CD14-positive monocyte (primary cell): ENCODE data around the gene ATP23. TPM values are rescaled to one million over a fixed set of nuclear protein-coding genes. Genes with fewer than 3 reads are reported as not detected.
A peak's percentile ranks its signal among the peaks of the same experiment; 100 is the strongest.

Experiments used
- DNase-seq, 3 donors: peaks; one replicate each; pipeline ENCODE4 v3.0.0-alpha.2; 2011 to 2022
- H2AFZ ChIP-seq: 2 replicates; pipeline ENCODE4 v1.6.0; 2012; ENCODE audit warnings: mild to moderate bottlenecking, low read depth, low read length, inconsistent platforms; ENCODE audit not compliant: insufficient read depth, poor library complexity, severe bottlenecking
- H3K27ac ChIP-seq, 2 donors: 1 replicate in 1 of 2; 2 replicates in 1 of 2; pipeline ENCODE4 v1.5.1; 2012 to 2013; ENCODE audit warnings: low read length in 2 of 2, control low read depth in 1 of 2, inconsistent platforms in 1 of 2, low read depth in 1 of 2, mild to moderate bottlenecking in 1 of 2
- H3K27me3 ChIP-seq, 2 donors: one replicate each; pipeline versions ENCODE4 v1.6.0 to v1.6.1; 2011 to 2013; ENCODE audit warnings: low read length in 2 of 2; ENCODE audit not compliant: control insufficient read depth in 2 of 2, insufficient read depth in 2 of 2
- H3K36me3 ChIP-seq, 2 donors: replicated peaks in 1 of 2; 1 replicate in 1 of 2; 2 replicates in 1 of 2; pipeline versions ENCODE4 v1.5.1 to v1.6.1; 2012 to 2013; ENCODE audit warnings: low read length in 2 of 2, control low read depth in 1 of 2, inconsistent platforms in 1 of 2, mild to moderate bottlenecking in 1 of 2; ENCODE audit not compliant: insufficient read depth in 2 of 2, control insufficient read depth in 1 of 2
- H3K4me1 ChIP-seq, 2 donors: 1 replicate in 1 of 2; 2 replicates in 1 of 2; pipeline versions ENCODE4 v1.5.1 to v1.6.1; 2012 to 2013; ENCODE audit warnings: low read length in 2 of 2, control low read depth in 1 of 2, inconsistent platforms in 1 of 2, mild to moderate bottlenecking in 1 of 2, moderate library complexity in 1 of 2; ENCODE audit not compliant: insufficient read depth in 2 of 2, control insufficient read depth in 1 of 2
- H3K4me2 ChIP-seq: replicated peaks from 2 replicates; pipeline ENCODE3; 2012; ENCODE audit warnings: low read length, moderate library complexity, mild to moderate bottlenecking; ENCODE audit not compliant: poor library complexity, severe bottlenecking; ENCODE audit errors: extremely low read depth
- H3K4me3 ChIP-seq, 3 experiments: fragments of 200-600 bp in 1 of 3; sonication (generic) in 1 of 3; replicated peaks in 1 of 3; 1 replicate in 2 of 3; 2 replicates in 1 of 3; pipeline ENCODE4 v1.5.1; 2011 to 2013; ENCODE audit warnings: low read length in 3 of 3, mild to moderate bottlenecking in 3 of 3, control low read depth in 2 of 3, low read depth in 2 of 3, inconsistent platforms in 1 of 3, moderate library complexity in 1 of 3
- H3K79me2 ChIP-seq: 2 replicates; pipeline ENCODE4 v1.6.0; 2012; ENCODE audit warnings: mild to moderate bottlenecking, control low read depth, inconsistent platforms, low read length, moderate library complexity; ENCODE audit not compliant: insufficient read depth
- H3K9ac ChIP-seq: 2 replicates; pipeline ENCODE4 v1.6.0; 2017; ENCODE audit warnings: low read length, mild to moderate bottlenecking; ENCODE audit not compliant: insufficient read depth, poor library complexity, severe bottlenecking
- H3K9me3 ChIP-seq, 2 donors: replicated peaks in 1 of 2; 1 replicate in 1 of 2; 2 replicates in 1 of 2; pipeline versions ENCODE4 v1.5.1 to v1.6.1; 2012 to 2013; ENCODE audit warnings: low read length in 2 of 2, control low read depth in 1 of 2; ENCODE audit not compliant: control insufficient read depth in 1 of 2, insufficient read depth in 1 of 2
- H4K20me1 ChIP-seq: 2 replicates; pipeline ENCODE4 v1.6.0; 2012; ENCODE audit warnings: mild to moderate bottlenecking, low read length, control low read depth, moderate library complexity; ENCODE audit not compliant: insufficient read depth
- H3K27ac Mint-ChIP-seq, 7 donors: one replicate each; pipeline ENCODE4 v1.8.0; 2020; ENCODE audit warnings: mild to moderate bottlenecking in 7 of 7, mixed read lengths in 7 of 7, moderate library complexity in 6 of 7, inconsistent platforms in 2 of 7
- H3K27me3 Mint-ChIP-seq, 3 donors: one replicate each; pipeline ENCODE4 v1.8.0; 2021 to 2022; ENCODE audit warnings: low read depth in 3 of 3, mild to moderate bottlenecking in 3 of 3, mixed read lengths in 3 of 3, moderate library complexity in 3 of 3, inconsistent platforms in 1 of 3
- H3K36me3 Mint-ChIP-seq, 2 donors: one replicate each; pipeline ENCODE4 v1.8.0; 2020; ENCODE audit warnings: mixed read lengths in 2 of 2, inconsistent platforms in 1 of 2, mild to moderate bottlenecking in 1 of 2
- H3K4me1 Mint-ChIP-seq: one replicate; pipeline ENCODE4 v1.8.0; 2020; ENCODE audit warnings: mild to moderate bottlenecking, mixed read lengths
- H3K4me3 Mint-ChIP-seq, 2 donors: one replicate each; pipeline ENCODE4 v1.8.0; 2020; ENCODE audit warnings: mild to moderate bottlenecking in 2 of 2, mixed read lengths in 2 of 2, moderate library complexity in 1 of 2
- H3K9me3 Mint-ChIP-seq, 7 donors: one replicate each; pipeline ENCODE4 v1.8.0; 2020 to 2022; ENCODE audit warnings: mixed read lengths in 7 of 7, mild to moderate bottlenecking in 6 of 7, moderate library complexity in 6 of 7, inconsistent platforms in 2 of 7
- CTCF ChIP-seq: fragments of 200-600 bp; IDR thresholded peaks from one replicate; pipeline ENCODE4 v1.8.0; 2022; ENCODE audit warnings: antibody characterized with exemption, mild to moderate bottlenecking
- WGBS: methylation state at CpG from one replicate; pipeline ENCODE4 v1.1.5; 2013; ENCODE audit warnings: missing lambda C conversion rate; ENCODE audit not compliant: insufficient coverage; 5-methylcytosine and 5-hydroxymethylcytosine counted together
- intact Hi-C, 2 donors: fragments of 100-400 bp; cut with micrococcal nuclease; formaldehyde crosslinking; loops; one replicate each; pipeline versions ENCODE4 v1.15.0 to v1.15.1; 2023
- polyA minus RNA-seq: library from RNA; depleted of rRNA, polyadenylated mRNA; stranded (reverse); fragments of >200 nt; gene quantifications from 2 replicates; pipeline ENCODE4 v1.2.3, GENCODE V29; 2012
- polyA plus RNA-seq, 3 donors: library from polyadenylated mRNA; depleted of rRNA in 1 of 3; unstranded in 2 of 3; stranded (reverse) in 1 of 3; fragments of 300-500 nt in 2 of 3; fragments of >200 nt in 1 of 3; fragmentation: Illumina TruSeq in 2 of 3; gene quantifications; 1 replicate in 2 of 3; 2 replicates in 1 of 3; pipeline ENCODE4 v1.2.3, GENCODE V29; 2012 to 2021
- total RNA-seq, 12 experiments: library from RNA in 1 of 12; stranded (reverse) in 1 of 12; fragments of 120-200 nt in 1 of 12; gene quantifications; one replicate each; pipeline ENCODE4 v1.2.4 and lab custom pipeline; 2013 to 2026; ENCODE audit warnings: mixed read lengths in 6 of 12, inconsistent platforms in 1 of 12

ATP23 gene
- total RNA-seq (2013) = 13.8 TPM
- polyA plus RNA-seq (10 to 100 TPM; 12.4 to 27.5 (median 24.8) TPM), polyA minus RNA-seq (9.8 and 11.7 TPM in 2 replicates), total RNA-seq (lab: John Stamatoyannopoulos, UW) (3.1 to 8.3 (median 6.1) reads per million in 11 experiments)

GRCh38 chr12:57941165-57941894, at the start of gene ATP23:
Gene ATP23 (plus strand): TSS chr12:57941567. CDS start chr12:57941702, 135 bp downstream.
- Histone ChIP-seq H3K27me3 (no peaks in the 10 kb centered on the region), H3K36me3 (peaks cover 0 to 9% of the 10 kb centered on the region in 2 donors), H3K9ac (peak within 1 kb of the TSS; percentile 86), H3K4me3 (peak within 1 kb of the TSS; percentile 72 to 88 (median 84)), H3K9me3 (no peaks in the 10 kb centered on the region), H4K20me1 (no peaks in the 10 kb centered on the region), H2AFZ (peak within 1 kb of the TSS; percentile 97), H3K79me2 (peaks cover 47% of the 10 kb centered on the region), H3K4me1 (peaks cover 44 to 60% of the 10 kb centered on the region in 2 donors), H3K4me2 (peak within 1 kb of the TSS; percentile 86), H3K27ac (peak within 1 kb of the TSS; percentile 93 to 96)
- Mint-ChIP-seq H3K9me3 (peaks cover 0 to 1% (median 0%) of the 10 kb centered on the region in 7 donors), H3K4me1 (peaks cover 63% of the 10 kb centered on the region), H3K4me3 (peak within 1 kb of the TSS; percentile 93 to 96), H3K36me3 (peaks cover 5% of the 10 kb centered on the region in 2 donors), H3K27me3 (no peaks in the 10 kb centered on the region), H3K27ac (peak within 1 kb of the TSS; percentile 98 to 99 (median 99))
- WGBS = 1% methylated on average over 28 of the region's 55 CpGs
- intact Hi-C loops = loop anchor here in 1 of 2 donors (5.0 kb wide), 1 partner anchor 94 kb away; the partner anchor contains the start of gene CTDSP2
- DNase-seq = peak; percentile 83 to 88 (median 87)
- TF ChIP-seq CTCF = no peak

DNA sequence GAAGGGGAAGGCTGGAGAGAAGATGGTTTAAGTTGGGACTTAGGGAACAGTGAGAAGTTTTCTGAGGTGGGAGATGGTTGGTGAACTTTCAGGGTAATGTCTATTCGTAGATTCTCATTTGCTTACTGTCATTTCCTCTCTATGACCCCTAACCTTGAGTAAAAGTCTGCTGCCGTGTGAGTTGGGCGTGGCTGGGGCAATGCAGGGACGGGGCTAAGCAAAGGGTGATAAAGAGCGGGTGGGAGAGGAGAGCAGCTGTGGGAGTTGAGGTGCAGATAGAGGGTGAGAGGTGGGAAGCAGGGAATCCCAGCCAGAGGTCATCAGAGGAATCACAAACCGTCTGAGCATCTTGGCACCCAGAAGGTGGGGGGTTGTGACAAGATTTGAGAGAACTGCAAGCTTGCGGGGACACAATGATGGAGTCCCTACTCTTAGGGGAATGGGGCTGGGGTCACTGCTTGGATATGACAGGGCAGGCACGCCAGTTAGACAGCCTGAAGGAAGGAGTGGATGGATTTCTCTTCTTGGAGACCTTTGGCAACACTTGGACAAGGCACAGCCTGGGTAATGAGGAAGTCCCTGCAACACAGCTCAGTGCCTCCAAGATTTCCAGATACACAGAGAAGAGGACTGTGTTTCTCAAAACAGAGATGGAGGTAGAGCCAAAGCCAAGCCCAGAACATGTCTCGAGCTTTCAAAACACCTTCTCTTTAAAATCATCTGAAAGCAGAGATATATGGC, 49.0 kb upstream of the ATP23 start:
- no peaks in the 10 kb centered on the region for H3K9me3 Mint-ChIP-seq
- H3K79me2 ChIP-seq = no peaks in the 10 kb centered on the region
- 87% methylated on average over 6 of the region's 9 CpGs for WGBS
- peaks cover 23 to 28% of the 10 kb centered on the region in 2 donors for H3K4me1 ChIP-seq
- peaks cover 35% of the 10 kb centered on the region for H3K4me1 Mint-ChIP-seq
- peaks cover 9 to 17% of the 10 kb centered on the region in 2 donors for H3K27me3 ChIP-seq
- H3K9me3 ChIP-seq = no peaks in the 10 kb centered on the region
- no peak for TF ChIP-seq CTCF
- H3K27me3 Mint-ChIP-seq = peaks cover 23 to 27% (median 25%) of the 10 kb centered on the region in 3 donors
- H3K27ac ChIP-seq = no peak overlapping the region
- no peak overlapping the region for H3K27ac Mint-ChIP-seq
- H3K36me3 Mint-ChIP-seq = peaks cover 0 to 1% of the 10 kb centered on the region in 2 donors
- no peak overlapping the region for H2AFZ ChIP-seq
- H3K9ac ChIP-seq = no peak overlapping the region
- H3K4me3 ChIP-seq = no peak overlapping the region
- H3K4me3 Mint-ChIP-seq = no peak overlapping the region
- no peak for DNase-seq
- intact Hi-C loops = no loop called here
- no peaks in the 10 kb centered on the region for H3K36me3 ChIP-seq
- no peak overlapping the region for H3K4me2 ChIP-seq
- H4K20me1 ChIP-seq = no peaks in the 10 kb centered on the region
